A673 (cell line): ENCODE results near the gene CACNG4. TPM values are rescaled to one million over a fixed set of nuclear protein-coding genes. Genes with fewer than 3 reads are reported as not detected.

Source experiments
- BruUV-seq: library from RNA; stranded (reverse); fragments of 400-500 nt; replicated peaks from 2 replicates; lab custom pipeline; 2021; lab: Mats Ljungman, UMichigan
- CTCF ChIA-PET: fragments of 300-600 bp; sonication (Branson Sonifier 250); formaldehyde crosslinking; loops from one replicate; lab custom pipeline; 2022; ENCODE audit warnings: antibody characterized with exemption; lab: Charles Lee
- POLR2A ChIA-PET: fragments of 300-600 bp; sonication (Branson Sonifier 250); formaldehyde crosslinking; loops from one replicate; lab custom pipeline; 2022; ENCODE audit warnings: antibody characterized with exemption; ENCODE audit not compliant: low non-redundant PET; lab: Charles Lee
- DNase-seq: peaks from one replicate; pipeline ENCODE4 v3.0.0-alpha.2; 2015; ENCODE audit warnings: low spot score
- H3K27ac ChIP-seq: fragments of 200-600 bp; sonication (generic); 2 replicates; pipeline ENCODE4 v1.5.1; 2016; ENCODE audit warnings: mixed run types, low read depth, mild to moderate bottlenecking, mixed read lengths, antibody characterized with exemption, low read length; ENCODE audit not compliant: poor library complexity, severe bottlenecking
- H3K27me3 ChIP-seq: fragments of 200-600 bp; sonication (generic); replicated peaks from 2 replicates; pipeline ENCODE4 v1.6.1; 2017; ENCODE audit warnings: mixed run types, low read depth, mild to moderate bottlenecking, mixed read lengths, antibody characterized with exemption, low read length; ENCODE audit not compliant: insufficient read depth, poor library complexity
- H3K36me3 ChIP-seq: fragments of 200-600 bp; sonication (generic); 2 replicates; pipeline ENCODE4 v1.6.1; 2016; ENCODE audit warnings: mixed run types, mild to moderate bottlenecking, mixed read lengths, antibody characterized with exemption, low read length; ENCODE audit not compliant: insufficient read depth, poor library complexity, severe bottlenecking
- H3K4me1 ChIP-seq: fragments of 200-600 bp; sonication (generic); 2 replicates; pipeline ENCODE4 v1.6.1; 2017; ENCODE audit warnings: mixed run types, mild to moderate bottlenecking, mixed read lengths, antibody characterized with exemption, low read length; ENCODE audit not compliant: insufficient read depth, poor library complexity, severe bottlenecking
- H3K4me3 ChIP-seq: fragments of 200-600 bp; sonication (generic); 2 replicates; pipeline ENCODE4 v1.5.1; 2016; ENCODE audit warnings: low read depth, mixed run types, mild to moderate bottlenecking, mixed read lengths, low read length; ENCODE audit not compliant: poor library complexity, severe bottlenecking
- H3K9me3 ChIP-seq: fragments of 200-600 bp; sonication (generic); 2 replicates; pipeline ENCODE4 v1.6.1; 2016; ENCODE audit warnings: mixed run types, low read depth, mild to moderate bottlenecking, mixed read lengths, antibody characterized with exemption, low read length; ENCODE audit not compliant: poor library complexity, severe bottlenecking
- CTCF ChIP-seq: fragments of 300-800, 200-600 bp; sonication (generic); conservative IDR thresholded peaks from 2 replicates; pipeline ENCODE4 v1.5.1; 2017; ENCODE audit warnings: low read depth, mild to moderate bottlenecking, antibody characterized with exemption, low read length, moderate library complexity, mixed read lengths
- EZH2 ChIP-seq: fragments of 200-600 bp; sonication (generic); IDR thresholded peaks from 2 replicates; pipeline ENCODE4 v1.6.1; 2017; ENCODE audit warnings: borderline replicate concordance, low read depth, mild to moderate bottlenecking, mixed read lengths, antibody characterized with exemption, low read length; ENCODE audit not compliant: poor library complexity, severe bottlenecking
- intact Hi-C: fragments of 100-400 bp; cut with micrococcal nuclease; formaldehyde crosslinking; loops from one replicate; pipeline ENCODE4 v1.10.0; 2022; ENCODE audit not compliant: unreplicated experiment
- total RNA-seq: library from RNA; stranded (reverse); gene quantifications from 2 replicates; pipeline ENCODE4 v1.2.3, GENCODE V29; 2021

CACNG4 gene
- total RNA-seq, 1 experiment from 2014 or later = 9.7 TPM

- DNase-seq = no peak
- no peak overlapping the region for H3K4me3 ChIP-seq
- intact Hi-C loops = no loop called here
- no peak overlapping the region for H3K27ac ChIP-seq
- no peaks in the 10 kb centered on the region for H3K36me3 ChIP-seq
- no TSS peak for BruUV-seq
- TF ChIP-seq EZH2 (no peak), CTCF (no peak)
- no peaks in the 10 kb centered on the region for H3K27me3 ChIP-seq
- ChIA-PET POLR2A (no interaction called here), CTCF (no interaction called here)
- no peaks in the 10 kb centered on the region for H3K9me3 ChIP-seq
- H3K4me1 ChIP-seq = peaks cover 5% of the 10 kb centered on the region
These were observed 35.6 kb upstream of the CACNG4 start for GRCh38 chr17:66928949-66929348.

GRCh38 chr17:66929591-66929990, 34.9 kb upstream of the CACNG4 start:
- H3K27ac ChIP-seq = no peak overlapping the region
- CTCF ChIA-PET = no interaction called here
- TF ChIP-seq EZH2 (no peak), CTCF (no peak)
- H3K4me1 ChIP-seq = peaks cover 5% of the 10 kb centered on the region
- DNase-seq = no peak
- no peak overlapping the region for H3K4me3 ChIP-seq
- intact Hi-C loops = no loop called here
- POLR2A ChIA-PET = no interaction called here
- H3K36me3 ChIP-seq = no peaks in the 10 kb centered on the region
- no peaks in the 10 kb centered on the region for H3K27me3 ChIP-seq
- no peaks in the 10 kb centered on the region for H3K9me3 ChIP-seq
- BruUV-seq = no TSS peak

GRCh38 chr17:66930933-66931332, 33.6 kb upstream of the CACNG4 start:
- CTCF ChIA-PET = no interaction called here
- H3K36me3 ChIP-seq = no peaks in the 10 kb centered on the region
- no TSS peak for BruUV-seq
- TF ChIP-seq CTCF (no peak), EZH2 (no peak)
- no peaks in the 10 kb centered on the region for H3K27me3 ChIP-seq
- intact Hi-C loops = no loop called here
- POLR2A ChIA-PET = no interaction called here
- peaks cover 3% of the 10 kb centered on the region for H3K4me1 ChIP-seq
- no peak overlapping the region for H3K4me3 ChIP-seq
- H3K27ac ChIP-seq = no peak overlapping the region
- peak; percentile 31 for DNase-seq
- H3K9me3 ChIP-seq = no peaks in the 10 kb centered on the region
